Measurements from ENCODE around the gene TENT5A.
A peak's percentile ranks its signal among the peaks of the same experiment; 100 is the strongest.

The TENT5A gene

GRCh38 chr6:81770381-81770780, 17.9 kb upstream of the TENT5A start:
- no peak for DNase-seq

DNA sequence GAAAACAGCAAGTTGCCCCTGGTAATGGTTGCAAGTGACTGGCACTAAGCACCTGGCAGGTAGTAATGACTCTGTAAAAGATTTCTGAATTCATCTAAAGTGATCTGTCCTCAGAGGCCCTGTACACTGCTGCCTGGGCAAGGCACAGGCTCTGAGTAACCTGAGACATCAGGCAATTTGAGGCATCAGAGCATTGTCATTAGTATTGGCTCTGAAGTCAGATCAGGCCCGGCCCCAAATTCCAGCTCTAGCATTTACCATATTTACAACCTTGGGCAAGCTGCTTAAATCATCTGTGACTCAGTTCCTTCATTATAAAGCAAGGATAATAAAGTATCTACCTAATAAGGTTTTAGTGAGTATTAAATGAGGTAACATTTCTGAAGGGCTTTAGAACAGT, 17.3 kb upstream of the TENT5A start:
- no peak for DNase-seq

GRCh38 chr6:81768150-81768942, 15.9 kb upstream of the TENT5A start:
- no peak for DNase-seq

DNA sequence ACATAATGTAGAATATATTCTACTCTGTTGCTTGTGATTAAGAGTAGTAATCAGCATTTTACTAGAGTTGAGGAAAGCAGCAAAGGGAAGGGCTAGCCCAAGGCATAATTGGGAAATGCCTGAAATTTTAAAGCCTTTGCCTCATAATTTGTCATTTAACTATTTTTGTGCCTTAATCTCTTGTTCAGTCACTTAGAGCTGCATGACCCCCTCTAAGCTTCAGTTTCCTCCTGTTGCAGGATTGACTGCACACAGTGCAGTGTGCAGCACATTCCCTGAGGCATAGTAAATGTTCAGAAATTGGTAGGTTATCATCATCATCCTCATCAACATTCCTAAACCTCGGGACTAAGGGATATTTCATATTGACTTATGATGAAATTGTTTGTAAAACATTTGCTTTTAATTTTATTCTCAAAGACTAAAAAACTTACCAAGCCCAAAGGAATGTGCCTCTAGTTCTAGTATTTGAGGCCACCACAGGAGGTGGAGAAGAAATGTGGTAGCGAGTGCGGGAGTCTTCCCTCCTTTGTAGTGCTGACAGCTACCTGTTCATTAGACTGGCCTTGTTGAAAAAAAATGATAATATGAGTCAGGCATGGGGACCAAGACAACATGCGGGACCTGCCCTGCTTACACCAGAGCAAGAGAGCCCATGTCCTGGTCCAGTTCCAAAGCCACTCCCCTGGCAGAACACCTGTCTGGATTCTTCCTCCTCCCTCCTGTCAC, 14.8 kb upstream of the TENT5A start:
- DNase-seq: no peak

DNA sequence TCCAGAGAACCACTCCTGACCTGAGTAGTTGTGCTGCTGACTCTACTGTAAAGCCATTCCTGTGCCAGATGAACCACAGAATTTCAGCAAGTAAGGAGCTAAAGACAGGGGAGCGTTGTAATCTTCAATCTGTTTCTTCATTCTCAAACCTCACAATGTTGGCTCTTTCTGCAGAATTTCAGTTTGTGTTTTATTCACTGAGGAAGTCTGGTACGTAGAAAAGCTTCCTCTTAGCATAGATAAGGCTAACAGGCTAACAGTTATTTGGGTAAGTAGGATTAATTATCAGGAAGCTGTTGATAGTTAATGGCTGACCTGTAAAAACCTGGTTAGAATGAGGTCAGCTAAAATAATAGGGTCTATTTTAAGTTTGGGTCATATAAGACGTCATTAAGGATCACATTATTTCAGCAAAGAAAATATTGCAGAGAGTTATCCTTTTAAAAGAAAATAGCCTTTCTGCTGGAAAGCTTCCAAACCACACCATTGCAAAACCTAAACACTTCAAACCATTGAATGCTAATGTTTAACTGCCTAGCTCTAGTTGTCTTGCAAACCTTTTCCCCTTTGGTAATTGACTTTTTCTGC, 14.1 kb upstream of the TENT5A start:
- DNase-seq: no peak

DNA sequence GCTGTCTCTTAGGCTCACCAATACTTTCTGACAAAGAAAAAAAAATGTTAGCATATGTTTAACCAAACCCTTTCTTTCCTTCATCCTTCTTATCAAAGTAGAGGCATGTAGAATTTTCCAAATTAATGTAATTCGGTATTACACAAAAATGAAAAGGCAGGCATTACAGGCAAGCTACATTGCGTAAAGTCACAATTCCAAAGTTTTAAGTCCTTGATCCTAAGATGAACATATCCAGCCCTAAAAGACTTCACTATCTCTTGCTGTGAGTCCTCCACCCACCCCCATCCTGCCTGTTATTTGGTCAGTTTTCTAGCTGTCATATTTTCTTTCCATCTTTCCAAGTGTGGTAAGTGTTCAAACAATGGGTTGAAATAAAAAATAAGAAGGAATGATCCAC, 12.1 kb upstream of the TENT5A start:
- no peak for DNase-seq

- DNase-seq: no peak
Observed at GRCh38 chr6:81763968-81764367, 11.5 kb upstream of the TENT5A start.

DNA sequence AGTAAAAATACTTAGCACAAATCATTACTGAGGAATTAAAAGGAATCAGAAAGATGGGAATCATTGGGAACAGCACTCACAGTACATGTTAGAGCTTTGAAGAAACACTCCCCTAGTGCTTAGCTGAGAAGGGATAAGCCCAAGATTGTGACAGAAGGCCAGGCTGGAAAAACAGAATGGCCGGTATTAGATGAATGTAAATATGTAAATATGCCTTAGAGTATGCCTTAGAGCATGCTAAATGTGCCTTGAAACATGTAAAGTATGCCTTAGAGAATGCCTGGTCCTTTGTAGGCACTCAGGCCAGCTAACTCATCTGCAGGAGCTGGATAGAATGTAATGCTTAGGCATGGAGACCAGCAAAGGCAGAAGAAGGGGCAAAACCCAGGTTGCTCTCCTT, 10.6 kb upstream of the TENT5A start:
- no peak for DNase-seq

GRCh38 chr6:81762606-81763005, 10.1 kb upstream of the TENT5A start:
- DNase-seq: no peak

DNA sequence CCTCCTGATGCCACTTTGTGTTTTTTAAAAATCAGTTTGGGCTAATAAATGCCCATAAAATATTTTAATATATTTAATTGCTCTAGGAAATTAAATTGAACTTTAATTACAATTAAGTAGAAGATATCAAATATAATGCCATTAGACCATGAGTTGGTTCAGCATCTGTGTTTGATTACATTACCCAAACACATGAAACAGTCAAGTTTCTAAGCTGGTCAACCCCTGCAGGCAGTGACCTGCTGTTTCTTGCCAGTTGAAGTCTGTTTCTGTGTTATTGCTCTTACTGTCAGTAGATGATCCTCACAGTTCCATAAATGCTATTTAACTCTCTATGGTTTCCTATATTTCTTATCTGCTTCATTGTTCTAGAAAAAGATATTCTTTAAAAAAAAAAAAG, 9.7 kb upstream of the TENT5A start:
- DNase-seq: no peak

- no peak for DNase-seq
Observed at GRCh38 chr6:81761197-81761596, 8.7 kb upstream of the TENT5A start.

DNA sequence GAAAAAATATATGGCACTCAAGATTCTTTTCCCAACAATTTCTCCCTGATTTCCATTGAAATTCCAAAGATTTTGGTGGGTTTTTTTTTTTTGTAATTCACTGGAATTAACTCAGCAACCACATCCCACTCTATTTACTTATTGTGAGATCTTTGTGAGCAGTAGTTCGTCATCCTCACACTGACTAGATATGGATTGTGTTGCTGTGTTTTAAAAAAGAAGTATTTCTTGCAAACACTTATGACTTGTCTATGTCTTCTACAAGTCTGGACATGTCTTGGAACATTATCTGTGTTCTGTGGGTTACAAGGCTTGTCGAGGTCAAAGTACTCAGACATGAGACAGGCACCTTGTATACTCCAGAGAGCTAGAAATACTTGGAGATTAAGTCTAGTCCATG, 7.3 kb upstream of the TENT5A start:
- no peak for DNase-seq

DNA sequence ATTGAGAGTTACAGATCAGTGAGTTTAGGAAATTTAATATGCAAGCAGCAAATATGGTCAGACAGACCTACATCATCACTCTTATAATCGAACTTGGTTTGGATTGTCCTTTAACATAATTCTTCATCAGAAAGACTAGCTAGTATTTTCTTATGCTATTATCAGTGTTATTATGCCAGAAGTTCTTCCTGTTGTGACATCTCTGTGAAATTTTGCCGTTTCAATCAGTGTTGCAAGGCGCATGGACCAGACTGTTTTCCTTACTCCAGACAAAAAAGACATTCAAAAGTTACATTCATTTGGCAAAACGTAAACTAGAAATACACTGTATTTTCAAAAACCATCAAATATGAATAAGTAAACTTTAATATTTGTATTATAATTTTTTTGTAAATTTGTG, 5.7 kb upstream of the TENT5A start:
- no peak for DNase-seq

GRCh38 chr6:81756690-81757089, 4.2 kb upstream of the TENT5A start:
- DNase-seq: no peak

GRCh38 chr6:81755551-81755950, 3.1 kb upstream of the TENT5A start:
- DNase-seq: no peak

GRCh38 chr6:81754906-81755305, 2.4 kb upstream of the TENT5A start:
- no peak for DNase-seq

- peak; percentile 5 for DNase-seq
Observed at GRCh38 chr6:81753711-81754577, 1.5 kb upstream of the TENT5A start.

- peak; percentile 13 for DNase-seq
Observed at GRCh38 chr6:81752921-81753710, 635 bp upstream of the TENT5A start.

DNA sequence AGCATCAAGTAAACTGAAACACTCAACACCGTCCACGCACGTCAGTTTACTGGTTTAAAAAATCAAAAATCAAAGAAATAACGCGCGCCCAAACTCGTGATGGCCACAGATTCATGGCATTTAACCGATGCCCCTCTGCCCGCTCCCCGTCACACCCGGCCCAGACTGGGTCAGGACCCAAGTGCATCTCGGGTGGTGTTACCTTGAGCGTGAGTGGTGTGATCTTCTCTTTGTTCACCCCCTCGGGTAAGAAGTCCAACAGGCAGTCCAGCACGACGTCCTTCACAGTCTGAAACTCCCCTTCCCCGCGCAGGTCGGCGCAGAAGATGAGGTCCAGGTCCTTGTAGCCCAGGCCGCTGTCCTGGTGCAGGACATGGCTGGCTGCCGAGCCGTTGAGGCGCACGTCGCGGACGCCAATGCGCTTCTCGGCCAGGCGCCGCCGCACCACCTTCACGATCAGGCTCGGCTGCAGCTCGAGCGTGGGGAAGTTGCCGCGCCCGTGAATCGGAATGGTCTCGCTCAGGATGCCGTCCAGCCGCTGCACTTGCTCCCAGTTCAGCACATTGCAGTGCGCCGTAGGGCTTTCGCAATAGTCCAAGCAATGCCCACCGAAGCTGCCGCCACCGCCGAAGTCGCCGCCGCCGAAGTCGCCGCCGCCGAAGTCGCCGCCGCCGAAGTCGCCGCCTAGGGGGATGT, 945 bp downstream of the TENT5A start:
- no peak for DNase-seq

DNA sequence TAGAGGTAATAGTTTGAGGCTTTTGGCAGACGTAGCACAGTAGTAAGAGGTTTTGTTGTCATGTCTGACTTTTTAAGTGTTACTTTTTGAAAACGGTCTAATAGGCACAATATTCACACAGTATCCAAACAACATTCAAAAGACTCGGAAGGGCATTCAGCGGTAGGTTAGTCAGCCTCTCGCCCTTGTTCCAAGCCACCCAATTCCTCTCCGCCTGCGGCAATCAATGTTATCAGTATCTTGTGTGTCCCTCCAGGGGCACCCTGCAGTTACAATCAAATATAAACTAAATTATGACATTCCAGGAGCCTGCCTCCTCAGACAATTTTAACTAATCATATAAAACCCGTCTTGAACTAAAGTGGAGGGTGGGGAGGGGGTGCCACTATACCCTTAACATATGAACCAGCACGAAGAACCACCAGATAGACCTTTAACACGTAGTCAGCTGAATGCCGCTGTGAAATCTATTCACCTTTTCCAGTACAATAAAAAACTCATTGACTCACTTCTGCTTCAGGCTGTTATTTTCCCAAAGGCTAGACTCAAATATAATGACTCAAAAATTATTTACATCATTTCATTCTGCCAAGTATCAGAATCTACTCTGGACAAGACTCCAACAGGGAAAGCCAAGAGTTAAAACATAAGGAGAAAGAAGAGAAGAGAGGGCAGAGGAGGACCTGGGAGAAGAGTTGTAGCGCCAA, 1.6 kb downstream of the TENT5A start:
- no peak for DNase-seq

- no peak for DNase-seq
Observed at GRCh38 chr6:81750200-81750599, 2.3 kb downstream of the TENT5A start.
